Hematopoietic multipotent progenitor cell treated with erythropoietin and hydrocortisone succinate and interleukin-3 and kit ligand, for 17 days (in vitro differentiated cells): ENCODE measurements around the gene EYA4.
A peak's percentile ranks its signal among the peaks of the same experiment; 100 is the strongest.
"Not testable (repeated sequence)": the region's sequence is repeated elsewhere in the genome, so short reads cannot be mapped to it uniquely, and the experiment has no call there.

Experiments used
- DNase-seq: peaks from one replicate; pipeline ENCODE4 v3.0.0-alpha.2; 2015; ENCODE audit warnings: low spot score

The EYA4 gene

DNA sequence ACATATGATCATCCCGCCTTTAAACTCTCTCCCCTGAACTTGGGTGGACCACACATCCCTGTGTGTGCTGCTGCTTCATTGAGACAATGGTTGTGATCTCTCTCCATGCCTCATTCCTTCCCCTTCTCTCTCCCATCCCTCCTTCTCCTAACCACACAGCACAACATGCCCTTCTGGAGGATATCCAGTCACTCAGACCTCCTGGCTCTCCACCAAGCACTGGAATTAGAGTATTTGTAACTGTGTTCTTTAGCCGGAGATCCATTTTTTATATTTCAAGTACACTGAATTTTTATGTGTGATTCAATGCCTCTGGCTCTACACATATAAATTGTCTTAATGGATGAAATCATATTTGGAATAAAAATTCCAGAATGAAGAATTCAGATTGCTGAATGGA is 287.4 kb downstream of the EYA4 start:
- no peak for DNase-seq

DNA sequence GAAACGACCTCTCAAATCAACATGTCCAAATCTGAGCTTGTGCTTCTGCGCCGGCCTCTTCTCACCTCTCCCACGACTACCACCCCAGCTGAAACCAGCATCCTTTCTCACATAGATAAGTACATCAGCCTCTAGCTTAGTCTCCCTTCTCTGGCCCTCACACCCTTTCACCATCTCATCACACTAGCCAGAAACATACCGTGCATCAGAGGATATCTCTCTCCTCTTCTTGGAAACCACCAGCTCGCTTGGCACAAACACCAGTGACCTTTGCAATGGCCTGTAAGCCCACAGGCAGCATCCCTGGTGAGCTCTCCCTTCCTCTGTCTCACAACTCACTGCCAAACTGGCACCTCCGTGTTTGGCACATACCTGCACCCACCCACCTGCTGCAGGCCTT is 291.8 kb downstream of the EYA4 start:
- no peak for DNase-seq

DNA sequence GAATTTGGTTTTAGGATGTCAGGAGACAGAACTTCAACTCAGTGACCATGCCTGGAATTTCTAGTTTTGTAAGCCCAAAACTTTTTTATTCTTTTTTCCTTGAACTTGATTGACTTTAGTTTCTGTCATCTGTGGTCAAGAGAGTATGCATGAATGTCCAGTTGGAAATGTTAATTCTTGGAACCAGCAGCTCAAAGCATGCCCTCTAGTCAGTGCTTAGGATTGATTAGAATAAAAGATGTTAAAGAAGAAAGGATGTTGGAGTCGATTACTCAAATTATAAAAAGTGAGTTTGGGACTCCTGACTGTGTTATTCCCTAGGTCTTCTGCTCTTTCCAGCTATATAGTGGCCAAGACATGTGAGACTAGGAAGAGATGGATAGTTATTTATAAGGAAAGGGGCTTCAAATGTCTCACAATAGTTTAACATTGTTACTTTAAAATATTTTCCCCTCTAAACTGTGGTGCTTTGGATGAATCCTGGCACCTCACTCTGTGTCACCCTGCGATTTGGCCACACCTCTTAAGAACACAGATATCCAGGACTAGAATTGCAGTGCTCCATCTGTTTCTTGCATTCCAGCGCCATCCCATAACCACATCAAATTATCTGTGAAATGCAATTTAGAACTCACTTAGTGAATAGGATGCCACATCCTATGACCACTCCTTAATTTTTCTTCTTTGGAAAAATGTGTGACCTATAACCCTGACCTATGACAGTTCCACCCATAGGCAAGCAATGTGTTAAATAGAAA is 298.5 kb downstream of the EYA4 start:
- DNase-seq, result no peak

DNA sequence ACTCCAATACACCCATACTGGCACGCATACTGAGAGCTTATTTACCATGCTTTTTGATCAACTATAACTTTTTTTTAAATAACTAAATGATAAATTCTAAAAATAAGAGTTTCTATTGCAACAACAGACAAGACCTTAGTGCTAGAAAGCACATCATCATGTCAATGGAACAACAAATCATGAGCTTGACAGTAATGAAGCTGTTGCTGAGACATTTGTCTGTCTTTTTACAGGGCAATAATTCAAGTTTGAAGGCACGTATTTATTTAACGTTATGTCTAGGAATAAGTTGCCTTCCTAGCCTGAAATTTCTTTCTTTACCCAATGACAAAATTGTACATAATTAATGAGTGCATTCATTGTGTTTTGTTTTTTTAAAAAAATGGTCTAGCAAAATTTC is 299.2 kb downstream of the EYA4 start:
- DNase-seq, result no peak

DNA sequence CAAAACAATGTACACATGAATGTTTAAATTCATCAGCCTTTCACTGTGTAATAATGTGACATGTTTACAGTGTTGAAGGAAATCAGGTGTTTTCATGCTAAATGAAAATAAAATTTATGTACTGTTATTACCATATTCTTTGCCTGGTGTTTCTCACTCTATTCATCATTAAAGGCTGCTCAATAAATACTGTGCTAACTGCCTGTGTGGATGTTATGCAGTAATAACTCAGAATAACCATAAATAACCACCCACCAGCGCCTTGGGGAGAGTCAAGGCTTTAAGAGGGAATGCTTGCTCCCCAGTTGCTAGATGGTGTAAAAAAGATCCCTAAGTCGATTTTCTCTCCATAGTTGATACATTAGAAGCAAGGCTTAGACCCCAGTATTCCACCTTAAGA is 299.9 kb downstream of the EYA4 start:
- no peak for DNase-seq

DNA sequence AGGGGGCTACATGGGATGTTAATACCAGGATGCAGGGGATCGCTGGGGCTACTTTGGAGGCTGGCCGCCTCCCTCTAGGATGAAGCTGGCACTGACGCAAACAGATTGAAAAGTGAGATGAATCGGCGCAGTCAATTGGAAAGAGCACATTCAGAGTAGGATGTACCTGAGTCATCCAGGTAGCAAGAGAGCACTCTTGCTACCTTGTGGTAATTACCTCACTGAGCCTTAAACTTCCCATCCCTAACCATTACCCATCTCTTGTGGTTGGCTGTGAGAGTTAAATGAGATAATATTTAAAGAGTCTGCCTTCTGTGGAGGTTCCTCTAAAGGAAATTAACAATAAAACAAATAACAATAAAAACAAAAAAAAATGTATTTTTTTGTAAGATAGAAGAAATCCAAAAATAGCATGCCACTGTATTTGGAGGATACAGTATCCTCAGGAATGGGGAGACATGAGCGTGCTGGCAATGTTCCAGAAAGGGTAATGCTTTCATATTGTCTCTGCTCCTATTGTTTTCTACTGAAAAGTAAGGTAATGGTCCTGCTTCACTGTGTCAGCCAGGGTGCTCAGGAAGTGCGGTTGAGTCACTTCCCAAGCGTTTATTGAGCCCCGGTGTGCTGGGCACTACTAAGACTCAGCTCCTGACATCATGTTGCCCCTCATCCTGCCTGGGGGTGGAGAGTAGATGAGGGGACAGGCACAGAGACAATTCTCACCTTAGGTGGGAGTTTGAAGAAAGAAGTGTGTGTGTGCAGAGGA is 301.1 kb downstream of the EYA4 start:
- DNase-seq, result no peak

DNA sequence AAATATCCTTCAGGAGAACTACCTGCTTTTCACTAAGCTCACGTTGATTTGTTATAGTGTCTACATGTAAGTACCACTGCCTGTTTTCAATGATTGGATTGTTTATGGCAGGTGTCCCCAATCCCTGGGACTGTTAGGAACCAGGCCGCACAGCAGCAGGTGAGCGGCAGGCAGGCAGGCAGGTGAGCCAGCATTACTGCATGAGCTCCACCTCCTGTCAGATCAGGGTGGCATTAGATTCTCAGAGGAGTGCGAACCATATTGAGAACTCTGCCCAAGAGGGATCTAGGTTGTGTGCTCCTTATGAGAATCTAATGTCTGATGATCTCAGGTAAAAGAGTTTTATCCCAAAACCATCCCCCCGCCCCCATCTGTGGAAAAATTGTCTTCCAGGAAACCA is 303.3 kb downstream of the EYA4 start:
- DNase-seq, result no peak

DNA sequence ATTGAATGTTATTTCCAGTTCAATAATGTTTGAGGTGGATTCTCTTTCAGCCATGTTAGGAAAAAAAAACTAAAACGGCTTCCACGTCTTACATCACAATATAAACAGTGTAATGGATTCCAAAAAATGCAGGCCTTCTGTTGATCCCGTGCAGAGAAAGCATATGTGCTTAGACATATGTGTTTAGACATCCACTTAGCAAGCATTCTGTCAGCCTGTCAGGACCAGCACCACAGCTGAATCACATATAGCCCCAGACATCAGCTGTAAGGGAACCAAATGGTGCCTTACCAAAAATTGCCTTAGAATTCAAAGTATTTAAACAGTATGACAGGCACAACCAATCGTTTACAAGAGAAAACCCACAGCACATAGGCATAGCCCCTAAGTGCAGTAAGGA is 304.9 kb downstream of the EYA4 start:
- no peak for DNase-seq

DNA sequence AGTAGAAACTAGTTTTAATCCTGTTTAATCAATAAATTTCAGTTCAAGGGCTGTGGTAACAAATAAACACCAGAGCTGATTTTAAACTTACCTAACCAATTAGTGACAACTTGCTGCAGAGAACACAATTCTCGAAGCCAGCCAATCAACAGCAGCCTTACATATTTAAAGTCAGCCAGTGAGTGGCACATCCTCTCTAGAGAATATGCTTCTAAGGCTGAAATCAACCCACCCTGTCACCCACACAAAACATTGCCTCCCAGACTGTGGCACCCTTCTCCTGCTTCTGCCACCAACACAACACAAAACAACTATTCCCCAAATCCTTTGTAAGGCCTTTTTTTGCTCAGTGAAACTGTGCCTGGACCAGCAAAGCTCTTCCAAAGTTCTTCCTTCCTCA is 306.0 kb downstream of the EYA4 start:
- no peak for DNase-seq

DNA sequence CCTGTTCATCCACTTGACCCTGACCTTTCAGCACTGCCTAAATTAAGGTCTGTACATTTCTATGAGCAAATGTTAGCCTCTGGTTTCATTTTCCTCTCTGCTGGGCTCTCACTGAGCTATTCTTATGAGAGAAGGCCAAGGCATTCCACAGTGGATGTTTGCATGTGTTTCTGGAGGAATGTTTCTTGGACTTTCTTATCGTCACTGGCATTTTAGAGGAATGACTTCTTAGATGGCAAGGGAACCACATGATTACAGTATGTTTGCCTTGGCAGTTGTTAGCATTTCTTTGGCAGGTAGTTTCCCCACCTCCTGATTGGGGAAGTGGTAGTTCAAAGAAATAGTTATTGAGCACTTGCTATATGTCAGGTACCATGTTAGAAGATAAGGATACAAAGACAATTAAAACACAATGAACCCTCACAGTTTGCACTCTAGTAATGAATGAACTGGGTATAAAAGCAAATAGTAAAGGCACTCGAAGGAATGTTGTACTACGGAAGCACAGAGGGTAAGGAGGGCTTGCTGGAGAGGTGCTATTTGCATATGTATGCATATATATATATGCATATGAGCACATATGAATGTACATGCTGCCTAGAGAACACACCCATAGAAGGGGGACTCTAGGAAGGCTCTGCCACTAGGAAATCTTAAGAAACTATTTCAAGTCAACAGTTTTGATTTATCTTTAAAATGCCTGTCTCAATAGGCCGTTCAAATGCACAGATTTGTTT is 307.4 kb downstream of the EYA4 start:
- DNase-seq, result no peak

DNA sequence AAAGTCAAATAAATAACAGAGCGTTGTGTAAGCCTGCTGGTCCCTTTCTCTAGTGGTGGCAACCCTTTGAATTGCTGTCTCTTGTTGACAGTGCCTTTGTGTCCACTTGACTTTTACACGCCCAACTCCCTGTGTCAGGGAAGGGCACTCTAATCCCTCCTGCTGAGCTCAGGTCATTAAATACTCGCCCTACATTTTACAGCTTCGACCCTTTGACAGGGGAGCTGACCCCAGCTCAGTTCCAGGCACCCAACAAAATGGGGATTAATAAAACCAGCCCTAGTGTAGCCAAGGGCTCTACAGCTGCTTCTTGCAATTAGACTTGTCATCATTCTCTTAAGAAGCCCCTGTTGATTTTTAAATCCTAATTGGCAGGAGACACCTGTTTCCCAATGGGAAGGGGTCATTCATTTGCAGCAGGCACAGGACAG is 308.2 kb downstream of the EYA4 start:
- no peak for DNase-seq

DNA sequence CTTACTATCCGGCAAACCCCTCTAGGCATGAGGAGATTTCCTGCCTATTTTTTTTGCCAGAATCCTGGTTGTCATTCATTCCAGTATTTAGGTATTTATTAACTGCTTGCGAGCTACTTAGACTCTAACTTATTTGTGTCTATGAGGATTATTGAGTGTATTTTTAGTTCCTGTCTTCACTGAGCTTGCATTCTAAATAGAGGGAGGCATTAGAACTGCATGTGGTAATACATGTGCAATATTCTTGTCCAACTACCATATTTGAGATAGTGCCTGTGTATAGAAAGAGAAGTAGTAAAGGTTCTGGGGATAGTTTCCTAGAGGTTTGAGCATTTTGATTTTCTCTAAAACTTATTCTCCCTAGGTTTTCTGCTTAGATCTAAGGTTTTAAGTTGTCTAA is 308.9 kb downstream of the EYA4 start:
- no peak for DNase-seq

DNA sequence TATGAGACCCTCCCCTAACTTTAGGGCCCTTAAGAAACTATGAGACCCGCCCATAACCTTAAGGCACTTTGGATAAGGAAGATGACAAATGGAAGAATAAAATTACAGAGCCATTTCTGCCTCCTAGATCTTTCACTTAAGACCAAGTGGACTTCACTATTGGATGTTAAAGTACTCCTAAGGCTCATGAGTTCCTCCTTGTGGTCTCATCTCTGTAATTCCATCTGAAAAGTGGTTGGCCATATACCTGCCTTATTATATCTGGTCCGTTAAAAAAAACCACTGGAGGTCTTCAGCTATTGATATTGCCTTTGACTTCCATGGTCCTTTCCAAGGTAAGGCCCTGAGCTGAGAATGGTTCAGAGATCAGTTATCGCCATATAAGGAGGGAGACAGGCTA is 310.3 kb downstream of the EYA4 start:
- DNase-seq, result no peak

DNA sequence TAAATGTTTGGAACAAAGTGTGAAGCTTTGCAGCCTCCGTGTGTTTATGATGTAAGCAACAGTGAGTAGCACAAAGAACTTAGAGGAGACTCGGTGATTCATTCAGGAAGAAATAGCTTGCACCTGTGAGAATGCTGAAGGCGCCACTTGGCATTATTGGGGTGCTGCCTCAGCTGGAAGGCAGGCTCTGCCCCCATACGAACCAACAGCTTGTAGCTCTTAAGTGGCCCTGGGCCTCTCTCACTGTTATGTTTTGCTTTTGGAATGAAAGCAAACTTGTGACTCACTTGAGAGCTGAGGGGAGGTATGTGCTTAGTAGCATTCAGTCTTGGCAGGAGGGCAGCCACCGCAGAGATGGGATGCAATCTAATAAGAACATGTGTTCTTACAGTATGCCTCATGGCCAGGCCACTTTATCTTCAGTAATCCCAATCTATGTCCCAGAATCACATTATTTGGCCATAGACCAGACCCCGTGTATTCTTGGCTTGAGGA is 310.7 kb downstream of the EYA4 start:
- DNase-seq, result no peak

DNA sequence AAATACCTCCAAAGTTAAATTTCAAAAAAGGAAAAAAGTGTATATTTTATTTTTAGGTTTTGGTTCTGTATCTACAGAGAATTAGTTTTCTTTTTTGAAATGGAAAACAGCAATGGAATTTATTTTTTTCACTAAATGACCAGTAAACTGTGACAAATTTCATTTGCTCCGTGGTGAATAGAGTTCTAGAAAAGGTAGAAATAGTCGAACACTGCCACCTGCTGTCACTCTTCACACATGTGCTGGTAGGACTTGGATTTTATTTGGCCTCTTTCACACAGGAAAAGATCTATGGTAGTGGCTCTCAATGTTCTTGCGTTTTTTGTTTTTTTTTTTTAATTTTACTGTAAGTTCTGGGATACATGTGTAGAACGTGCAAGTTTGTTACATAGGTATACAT is 312.5 kb downstream of the EYA4 start:
- peak; percentile 53 for DNase-seq

DNA sequence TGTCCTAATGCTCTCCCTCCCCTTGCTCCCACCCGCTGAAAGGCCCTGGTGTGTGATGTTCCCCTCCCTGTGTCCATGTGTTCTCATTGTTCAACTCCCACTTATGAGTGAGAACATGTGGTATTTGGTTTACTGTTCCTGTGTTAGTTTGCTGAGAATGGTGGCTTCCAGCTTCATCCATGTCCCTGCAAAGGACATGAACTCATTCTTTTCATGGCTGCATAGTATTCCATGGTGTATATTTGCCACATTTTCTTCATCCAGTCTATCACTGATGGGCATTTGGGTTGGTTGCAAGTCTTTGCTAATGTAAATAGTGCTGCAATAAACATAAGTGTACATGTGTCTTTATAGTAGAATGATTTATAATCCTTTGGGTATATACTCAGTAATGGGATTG is 313.0 kb downstream of the EYA4 start:
- not testable (repeated sequence) for DNase-seq

DNA sequence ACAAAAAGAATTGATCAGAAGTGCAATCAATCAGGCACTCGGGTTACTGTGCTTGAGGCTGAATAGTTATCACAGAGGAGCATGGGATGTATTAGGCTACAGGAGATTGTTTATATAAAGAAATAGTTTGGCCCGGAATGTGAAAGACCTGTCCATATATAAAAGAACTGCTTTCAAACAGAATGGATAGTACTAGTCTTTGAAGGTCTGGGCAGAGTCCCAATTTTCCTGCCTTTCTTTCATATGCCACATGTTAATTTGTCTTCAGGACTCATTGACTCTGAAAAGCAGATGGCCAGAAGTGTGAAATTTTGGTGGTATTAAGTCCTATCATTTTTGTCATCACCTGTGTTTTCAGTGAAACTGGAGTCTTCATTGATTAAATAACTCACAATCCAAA is 314.5 kb downstream of the EYA4 start:
- DNase-seq, result no peak

DNA sequence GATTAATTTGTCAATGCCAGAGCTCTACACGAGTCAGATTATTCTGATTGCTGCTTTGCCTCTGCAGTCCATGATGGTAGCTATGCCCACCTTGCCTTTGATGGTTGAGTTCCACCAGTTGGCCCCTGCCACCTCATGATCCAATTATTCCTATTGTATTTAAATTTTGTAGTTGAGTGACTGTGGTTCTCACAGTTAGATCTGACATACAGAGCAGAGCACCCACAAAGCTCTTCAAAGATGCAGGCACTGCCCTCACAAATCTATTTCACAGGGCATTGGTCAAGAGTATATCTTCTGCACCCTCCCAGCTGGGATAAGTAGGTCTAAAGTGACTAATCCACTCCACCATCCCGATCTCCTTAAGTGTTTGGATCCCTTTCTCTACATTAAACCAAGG is 318.8 kb downstream of the EYA4 start:
- no peak for DNase-seq

DNA sequence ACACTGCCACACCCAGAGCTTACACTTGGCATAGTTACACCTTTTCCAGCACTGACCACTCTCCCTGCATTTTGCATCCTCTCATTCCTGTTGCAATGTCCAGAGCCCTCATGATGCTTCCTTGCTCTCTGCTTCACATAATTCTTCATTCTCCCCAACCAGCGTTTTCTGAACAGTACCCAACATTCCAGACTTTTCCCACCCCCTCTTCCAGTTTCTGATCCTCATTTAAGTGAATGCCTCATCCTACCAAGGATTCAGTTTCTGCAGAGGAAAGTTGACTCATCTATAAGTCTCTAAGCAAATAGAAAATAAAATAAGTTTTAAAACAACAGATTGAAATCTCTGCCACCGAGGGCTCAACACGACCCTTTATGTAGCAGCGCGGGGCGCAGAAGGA is 326.5 kb downstream of the EYA4 start:
- no peak for DNase-seq

DNA sequence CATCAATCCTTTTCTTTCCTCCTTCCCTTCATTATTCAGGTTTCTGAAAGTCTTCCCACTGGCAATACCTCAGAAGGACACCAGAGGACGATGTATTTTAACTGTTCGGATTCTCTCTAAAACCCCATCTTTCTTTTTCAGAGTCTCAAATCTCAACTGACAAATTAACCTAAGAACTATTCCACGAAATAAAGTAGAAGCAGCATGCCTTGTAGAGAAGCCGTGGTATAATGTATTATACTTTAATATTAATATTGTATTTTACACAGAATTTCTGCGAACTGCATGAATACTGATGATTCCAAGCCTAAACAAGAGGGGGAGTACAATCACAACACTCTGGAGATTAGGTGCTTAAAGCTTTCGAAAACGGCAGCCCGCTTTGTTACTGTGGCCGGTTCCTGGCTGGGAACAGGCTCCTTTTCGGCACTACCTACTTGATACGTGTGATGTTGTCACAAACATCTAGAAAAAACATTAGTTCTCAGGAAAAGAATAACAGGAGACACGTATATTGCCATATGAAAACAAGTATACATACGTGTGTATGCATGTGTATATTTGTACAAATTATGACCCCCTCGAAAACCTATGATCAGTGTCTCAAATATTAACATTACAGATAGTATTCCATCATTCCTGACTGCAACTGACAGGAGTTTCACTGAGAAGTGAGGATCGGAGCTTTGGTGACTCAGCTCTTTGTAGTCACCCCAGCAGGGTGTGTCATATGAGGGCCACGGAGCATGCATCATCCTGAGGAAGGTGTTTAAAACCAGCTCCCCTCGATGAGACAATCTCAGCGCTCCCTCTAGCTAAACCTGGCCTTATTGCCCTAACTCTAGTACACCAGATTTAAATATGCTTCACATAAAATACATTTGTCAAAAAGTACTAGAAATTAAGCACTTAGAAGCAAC is 328.1 kb downstream of the EYA4 start:
- DNase-seq, result no peak

DNA sequence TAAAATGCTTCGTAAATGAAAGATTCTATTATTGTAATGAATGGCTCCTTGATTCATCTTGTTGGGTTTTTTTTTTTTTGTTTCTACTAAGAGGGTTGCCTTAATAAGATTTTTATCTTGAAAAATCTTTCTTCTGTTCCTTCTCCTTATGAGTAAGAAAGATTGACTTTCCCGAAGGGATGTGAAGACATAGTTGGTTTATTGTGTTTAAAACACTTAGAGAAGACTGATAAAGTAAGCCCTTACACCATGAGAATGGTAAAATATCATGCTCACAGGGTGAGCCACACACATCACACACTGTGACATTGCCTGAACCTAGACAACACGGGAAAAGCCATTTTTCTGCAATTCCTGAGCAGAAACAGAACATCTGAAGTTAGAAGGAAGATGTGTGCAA is 330.5 kb downstream of the EYA4 start:
- DNase-seq, result no peak

DNA sequence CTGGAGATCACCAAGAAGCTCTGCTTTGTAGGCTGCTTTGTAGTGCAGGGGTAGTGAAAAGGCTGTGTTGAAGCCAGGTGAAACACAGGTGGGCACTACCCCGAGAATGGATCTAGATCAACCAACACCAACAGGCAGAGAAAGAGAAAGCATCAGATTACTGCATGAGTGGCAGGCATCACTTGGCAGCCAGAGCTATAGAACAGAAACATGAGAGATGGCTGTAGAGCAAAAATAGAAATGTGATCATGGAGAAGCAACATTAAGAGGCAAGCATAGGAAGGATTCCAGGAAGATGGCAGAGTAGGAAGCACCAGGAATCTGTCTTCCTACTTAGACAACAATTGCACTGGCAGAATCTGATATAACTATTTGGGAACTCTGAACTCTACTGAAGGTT is 336.7 kb downstream of the EYA4 start:
- DNase-seq, result no peak
